BJ (cell line): ENCODE data around the gene XRCC3. TPM values are rescaled to one million over a fixed set of nuclear protein-coding genes. Genes with fewer than 3 reads are reported as not detected.
"Not testable (repeated sequence)": the region's sequence is repeated elsewhere in the genome, so short reads cannot be mapped to it uniquely, and the experiment has no call there.

Source experiments
- CTCF ChIA-PET: fragments of 350-600 bp; formaldehyde crosslinking; extraction: SDS; loops from one replicate; lab custom pipeline; 2021; ENCODE audit warnings: antibody characterized with exemption, inconsistent platforms; lab: Yijun Ruan, JAX
- POLR2A ChIA-PET: fragments of 300-600 bp; sonication (Branson Sonifier 250); formaldehyde crosslinking; extraction: SDS; loops from one replicate; lab custom pipeline; 2021; ENCODE audit warnings: antibody characterized with exemption; lab: Charles Lee
- DNase-seq: peaks from one replicate; pipeline ENCODE4 v3.0.0-alpha.2; 2011; ENCODE audit warnings: low read depth
- H3K27me3 ChIP-seq: 2 replicates; pipeline ENCODE4 v1.6.0; 2011; ENCODE audit warnings: low read length; ENCODE audit not compliant: control insufficient read depth, insufficient read depth
- H3K36me3 ChIP-seq: 2 replicates; pipeline ENCODE4 v1.5.1; 2011; ENCODE audit warnings: low read length; ENCODE audit not compliant: control insufficient read depth, insufficient read depth
- H3K4me3 ChIP-seq: 2 replicates; pipeline ENCODE4 v1.5.1; 2011; ENCODE audit warnings: low read depth, mild to moderate bottlenecking, control low read depth, low read length
- polyA plus RNA-seq: library from polyadenylated mRNA; depleted of rRNA; stranded (reverse); fragments of >200 nt; gene quantifications from 2 replicates; pipeline ENCODE4 v1.2.3, GENCODE V29; 2011
- TF ChIP-seq, protein P1 (sequence below): IDR thresholded peaks from 2 replicates; pipeline ENCODE4 v1.5.1; 2011; ENCODE audit warnings: low read depth, mild to moderate bottlenecking, control low read depth, inconsistent platforms, low read length, moderate library complexity; ENCODE audit not compliant: insufficient read depth

XRCC3 gene
- polyA plus RNA-seq, 1 experiment, result 4.2 TPM

GRCh38 chr14:103692871-103693270 is 22.4 kb downstream of the XRCC3 start:
- Histone ChIP-seq H3K27me3 (no peaks in the 10 kb centered on the region), H3K4me3 (no peak overlapping the region), H3K36me3 (peaks cover 26% of the 10 kb centered on the region)
- POLR2A ChIA-PET, result no interaction called here
- CTCF ChIA-PET, result interaction anchor here (1.0 kb wide), 1 partner anchor 97 kb away, joined by 3 read pairs; no protein-coding TSS in a partner anchor
- TF ChIP-seq, protein P1, sequence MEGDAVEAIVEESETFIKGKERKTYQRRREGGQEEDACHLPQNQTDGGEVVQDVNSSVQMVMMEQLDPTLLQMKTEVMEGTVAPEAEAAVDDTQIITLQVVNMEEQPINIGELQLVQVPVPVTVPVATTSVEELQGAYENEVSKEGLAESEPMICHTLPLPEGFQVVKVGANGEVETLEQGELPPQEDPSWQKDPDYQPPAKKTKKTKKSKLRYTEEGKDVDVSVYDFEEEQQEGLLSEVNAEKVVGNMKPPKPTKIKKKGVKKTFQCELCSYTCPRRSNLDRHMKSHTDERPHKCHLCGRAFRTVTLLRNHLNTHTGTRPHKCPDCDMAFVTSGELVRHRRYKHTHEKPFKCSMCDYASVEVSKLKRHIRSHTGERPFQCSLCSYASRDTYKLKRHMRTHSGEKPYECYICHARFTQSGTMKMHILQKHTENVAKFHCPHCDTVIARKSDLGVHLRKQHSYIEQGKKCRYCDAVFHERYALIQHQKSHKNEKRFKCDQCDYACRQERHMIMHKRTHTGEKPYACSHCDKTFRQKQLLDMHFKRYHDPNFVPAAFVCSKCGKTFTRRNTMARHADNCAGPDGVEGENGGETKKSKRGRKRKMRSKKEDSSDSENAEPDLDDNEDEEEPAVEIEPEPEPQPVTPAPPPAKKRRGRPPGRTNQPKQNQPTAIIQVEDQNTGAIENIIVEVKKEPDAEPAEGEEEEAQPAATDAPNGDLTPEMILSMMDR, result no peak
- no peak for DNase-seq

- peaks cover 23% of the 10 kb centered on the region for H3K36me3 ChIP-seq
- TF ChIP-seq, protein P1, result no peak
Observed at GRCh38 chr14:103692159-103692558, 23.1 kb downstream of the XRCC3 start.

GRCh38 chr14:103691655-103692054 is 23.6 kb downstream of the XRCC3 start:
- H3K27me3 ChIP-seq, POLR2A ChIA-PET, DNase-seq, H3K4me3 ChIP-seq: not testable (repeated sequence)
- peaks cover 25% of the 10 kb centered on the region for H3K36me3 ChIP-seq
- CTCF ChIA-PET, result interaction anchor here (1.1 kb wide), 1 partner anchor 12 kb away, joined by 3 read pairs; no protein-coding TSS in a partner anchor

More at GRCh38 chr14:103692159-103692558, 23.1 kb downstream of the XRCC3 start:
- Histone ChIP-seq H3K27me3 (no peaks in the 10 kb centered on the region), H3K4me3 (no peak overlapping the region)
- ChIA-PET POLR2A (no interaction called here), CTCF (interaction anchor here (1.1 kb wide), 1 partner anchor 12 kb away, joined by 3 read pairs; no protein-coding TSS in a partner anchor)
- no peak for DNase-seq

DNA sequence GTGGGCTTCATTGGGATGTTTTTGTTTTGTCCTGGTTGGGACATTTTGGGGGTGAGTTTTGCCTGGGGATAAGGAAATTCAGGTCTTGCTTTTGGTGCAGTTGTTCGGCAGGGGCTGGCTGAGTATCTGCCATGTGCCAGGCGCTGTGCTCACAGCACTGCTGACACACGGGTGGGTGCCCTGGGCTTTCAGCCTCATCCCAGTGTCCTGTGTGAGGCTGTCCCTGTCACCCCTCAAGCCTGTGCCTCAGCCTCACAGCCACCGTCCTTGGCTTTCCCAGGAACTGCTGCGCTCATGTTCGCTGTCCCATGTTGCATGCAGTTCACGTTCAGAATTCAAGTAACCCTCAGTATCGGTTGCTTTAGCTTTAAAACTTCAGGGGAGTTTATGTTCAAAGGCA is 24.9 kb downstream of the XRCC3 start:
- TF ChIP-seq, protein P1, result no peak
- H3K4me3 ChIP-seq, result no peak overlapping the region
- no peaks in the 10 kb centered on the region for H3K27me3 ChIP-seq
- ChIA-PET CTCF (no interaction called here), POLR2A (no interaction called here)
- no peak for DNase-seq
- H3K36me3 ChIP-seq, result peaks cover 28% of the 10 kb centered on the region

GRCh38 chr14:103688906-103689902 is 26.0 kb downstream of the XRCC3 start:
- CTCF ChIA-PET, result interaction anchor here (1.2 kb wide), 1 partner anchor 9 kb away, joined by 3 read pairs; no protein-coding TSS in a partner anchor
- TF ChIP-seq, protein P1, result no peak
- POLR2A ChIA-PET, result no interaction called here
- DNase-seq, result no peak
- Histone ChIP-seq H3K27me3 (no peaks in the 10 kb centered on the region), H3K4me3 (no peak overlapping the region), H3K36me3 (peaks cover 28% of the 10 kb centered on the region)
